Activated naive CD4-positive, alpha-beta T cell (primary cell): Measurements from ENCODE around the gene ALG14.
"Not testable (repeated sequence)": the region's sequence is repeated elsewhere in the genome, so short reads cannot be mapped to it uniquely, and the experiment has no call there.

Experiments used
- DNase-seq, 4 experiments: peaks; one replicate each; lab custom pipeline; 2025; lab: John Stamatoyannopoulos, UW

The ALG14 gene

GRCh38 chr1:95041491-95042165 lies 31.1 kb downstream of the ALG14 start:
- DNase-seq: no peak

DNA sequence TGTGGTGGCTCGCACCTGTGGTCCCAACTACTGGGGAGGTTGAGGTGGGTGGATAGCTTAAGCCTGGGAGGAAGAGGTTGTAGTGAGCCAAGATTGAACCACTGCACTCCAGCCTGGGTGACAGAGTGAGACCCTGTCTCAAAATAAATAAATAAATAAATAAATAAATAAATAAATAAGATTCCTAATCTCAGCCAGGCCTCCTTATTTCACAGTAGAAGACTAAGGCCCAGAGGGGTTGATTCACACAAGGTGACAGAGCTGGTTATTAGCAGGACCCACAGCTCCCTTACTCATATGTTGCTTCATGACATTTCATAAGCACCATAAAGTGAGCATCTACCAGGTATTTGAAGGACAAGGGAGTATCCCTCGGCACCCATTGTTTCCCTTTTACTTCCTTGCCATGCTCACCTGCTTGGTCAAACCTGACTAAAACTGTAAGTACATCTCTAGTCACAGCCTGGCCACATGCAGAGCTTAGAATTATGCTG lies 32.7 kb downstream of the ALG14 start:
- no peak for DNase-seq

- no peak for DNase-seq
Measured at GRCh38 chr1:95039360-95040031, 33.3 kb downstream of the ALG14 start.

DNA sequence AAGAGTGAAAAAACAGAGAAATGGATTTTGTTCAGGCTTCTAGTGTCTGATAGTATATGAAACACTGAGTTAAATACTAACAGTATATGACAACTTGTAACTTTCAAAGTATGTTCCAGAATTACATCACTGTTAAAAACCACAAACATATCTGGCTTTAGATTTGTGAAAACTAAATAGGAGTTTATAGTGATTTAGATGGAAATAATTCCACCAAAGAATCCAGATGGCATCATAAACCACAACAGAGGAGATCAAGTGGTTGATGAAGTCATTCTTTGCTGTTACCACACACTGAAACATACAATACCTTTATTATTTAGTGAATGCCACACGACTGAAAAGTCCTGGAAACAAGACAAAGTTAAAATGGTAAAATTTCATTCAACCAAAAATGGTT lies 37.2 kb downstream of the ALG14 start:
- no peak for DNase-seq

GRCh38 chr1:95034506-95034905 lies 38.2 kb downstream of the ALG14 start:
- no peak for DNase-seq

GRCh38 chr1:95033843-95034242 lies 38.9 kb downstream of the ALG14 start:
- DNase-seq: no peak

GRCh38 chr1:95029532-95029931 lies 43.2 kb downstream of the ALG14 start:
- DNase-seq: no peak

GRCh38 chr1:95028954-95029353 lies 43.8 kb downstream of the ALG14 start:
- no peak for DNase-seq

- no peak for DNase-seq
Measured at GRCh38 chr1:95027046-95027445, 45.7 kb downstream of the ALG14 start.

DNA sequence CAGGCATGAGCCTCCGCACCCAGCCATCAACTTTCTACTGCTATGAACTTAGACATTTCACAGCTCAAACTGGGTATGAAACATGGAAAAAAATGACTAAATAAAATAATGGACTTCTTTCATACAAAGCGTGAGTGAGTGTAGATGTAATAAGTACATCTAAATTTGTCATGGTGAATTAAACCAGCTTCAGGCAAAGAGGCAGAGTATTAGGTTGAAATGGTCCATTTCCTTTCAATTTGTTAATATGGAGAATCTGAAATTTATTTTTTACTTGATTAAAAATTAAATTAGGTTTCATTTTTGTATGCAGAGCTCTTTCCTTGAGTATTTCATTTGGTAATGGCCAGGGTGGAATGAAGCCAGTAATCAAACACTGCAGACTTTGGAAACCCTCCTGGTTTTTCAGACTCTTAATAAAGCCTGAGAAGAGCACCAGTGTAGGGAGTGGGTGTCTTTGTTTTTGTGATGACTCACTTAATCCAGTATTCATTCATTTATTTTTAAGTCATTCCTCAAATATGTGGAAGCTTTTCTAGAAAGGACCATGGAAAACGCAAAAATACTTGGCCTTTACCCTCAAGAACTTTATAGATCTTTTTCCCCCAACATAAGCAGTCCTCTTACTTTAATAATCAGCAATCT lies 49.2 kb downstream of the ALG14 start:
- no peak for DNase-seq

GRCh38 chr1:95022644-95022926 lies 50.2 kb downstream of the ALG14 start:
- DNase-seq: no peak

GRCh38 chr1:95021805-95022643 lies 50.7 kb downstream of the ALG14 start:
- DNase-seq: no peak

- DNase-seq: no peak
Measured at GRCh38 chr1:95021119-95021518, 51.6 kb downstream of the ALG14 start.

DNA sequence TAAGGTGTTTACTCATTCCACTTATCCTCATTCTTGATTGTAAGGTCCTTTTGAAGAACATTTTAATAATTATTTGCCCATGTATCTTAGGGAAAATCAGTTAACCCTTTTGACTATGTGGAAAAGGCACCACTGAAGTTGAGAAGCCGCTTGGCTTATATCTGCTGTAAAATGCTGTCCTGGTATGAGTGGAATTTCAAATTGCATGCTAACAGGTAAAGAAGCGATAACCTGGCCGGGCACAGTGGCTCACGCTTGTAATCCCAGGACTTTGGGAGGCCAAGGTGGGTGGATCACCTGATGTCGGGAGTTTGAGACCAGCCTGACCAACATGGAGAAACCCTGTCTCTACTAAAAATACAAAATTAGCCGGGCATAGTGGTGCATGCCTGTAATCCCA lies 53.3 kb downstream of the ALG14 start:
- DNase-seq: not testable (repeated sequence)

- no peak for DNase-seq
Measured at GRCh38 chr1:95018602-95019369, 54.0 kb downstream of the ALG14 start.

- no peak for DNase-seq
Measured at GRCh38 chr1:95017775-95018174, 55.0 kb downstream of the ALG14 start.

GRCh38 chr1:95015076-95015475 lies 57.7 kb downstream of the ALG14 start:
- DNase-seq: no peak

GRCh38 chr1:95013950-95014574 lies 58.7 kb downstream of the ALG14 start:
- no peak for DNase-seq

- DNase-seq: no peak
Measured at GRCh38 chr1:95012389-95012788, 60.4 kb downstream of the ALG14 start.

DNA sequence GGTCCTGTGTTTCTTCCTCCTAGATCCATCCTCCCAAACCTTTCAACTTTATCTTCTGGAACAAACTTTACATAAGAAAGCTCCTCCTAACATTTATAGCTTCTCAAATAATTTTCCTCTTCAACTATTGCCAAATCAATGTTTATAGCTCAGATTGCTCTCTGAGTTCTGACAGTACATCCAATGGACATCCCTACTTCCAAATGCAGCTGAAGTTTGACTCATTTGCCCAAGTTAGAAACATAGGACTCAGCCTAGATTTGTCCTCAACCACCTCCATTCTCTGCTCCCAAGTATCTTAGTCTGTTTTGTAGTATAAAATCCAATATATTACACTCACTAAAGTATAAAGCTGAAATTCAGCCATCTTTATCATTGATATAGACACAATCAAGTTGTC lies 62.6 kb downstream of the ALG14 start:
- no peak for DNase-seq

DNA sequence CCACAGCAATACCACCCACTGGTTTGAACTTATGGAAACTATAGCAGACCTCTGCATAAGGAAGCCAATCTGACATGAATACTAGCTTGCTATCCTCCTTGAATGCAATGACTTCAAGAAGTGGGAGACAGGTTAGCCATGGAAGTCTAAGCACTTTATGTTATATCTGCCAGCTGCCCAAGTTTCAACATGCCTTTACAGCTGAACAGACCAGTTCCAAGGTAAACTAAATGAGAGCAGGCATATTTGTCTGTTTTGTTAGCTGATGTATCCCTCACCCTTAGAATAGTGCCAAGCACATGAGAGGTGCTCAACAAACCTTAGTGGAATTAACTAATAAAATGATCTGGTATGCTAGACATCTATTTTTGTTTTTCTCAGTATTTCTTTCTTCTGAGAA lies 65.1 kb downstream of the ALG14 start:
- no peak for DNase-seq
